H1 (cell line): ENCODE measurements around the gene ANP32D. TPM values are rescaled to one million over a fixed set of nuclear protein-coding genes. Genes with fewer than 3 reads are reported as not detected.

Source experiments
- CTCF ChIA-PET: fragments of 300-600 bp; sonication (Branson Sonifier 250); formaldehyde crosslinking; loops from one replicate; lab custom pipeline; 2021; ENCODE audit not compliant: partially characterized antibody; lab: Charles Lee
- POLR2A ChIA-PET: fragments of 300-600 bp; sonication (Branson Sonifier 250); formaldehyde crosslinking; loops from one replicate; lab custom pipeline; 2021; ENCODE audit warnings: inconsistent platforms; ENCODE audit not compliant: partially characterized antibody; lab: Charles Lee
- DNase-seq, 2 experiments: peaks; one replicate each; pipeline versions ENCODE4 v3.0.0 to v3.0.0-alpha.2; 2010 to 2022; ENCODE audit warnings: low spot score in 2 of 2, low read depth in 1 of 2, mixed read lengths in 1 of 2
- FAIRE-seq: peaks from 2 replicates; lab custom pipeline; 2011; peaks lifted over from hg19 to GRCh38; lab: Jason Lieb, UNC
- H2AFZ ChIP-seq: 2 replicates; pipeline ENCODE4 v1.8.1; 2012; ENCODE audit warnings: low read length, inconsistent platforms
- H2AK5ac ChIP-seq: 2 replicates; pipeline ENCODE4 v1.6.1; 2013; ENCODE audit warnings: low read depth, low read length
- H2BK120ac ChIP-seq: replicated peaks from 2 replicates; pipeline ENCODE3; 2013; ENCODE audit warnings: low read depth, low read length, inconsistent platforms
- H2BK12ac ChIP-seq: 2 replicates; pipeline ENCODE4 v1.6.1; 2013; ENCODE audit warnings: low read depth, low read length
- H2BK15ac ChIP-seq: 2 replicates; pipeline ENCODE4 v1.6.1; 2013; ENCODE audit warnings: low read length
- H2BK20ac ChIP-seq: 2 replicates; pipeline ENCODE4 v1.6.1; 2013; ENCODE audit warnings: low read length
- H2BK5ac ChIP-seq: 2 replicates; pipeline ENCODE4 v1.6.1; 2013; ENCODE audit warnings: low read depth, low read length
- H3K14ac ChIP-seq: 2 replicates; pipeline ENCODE4 v1.6.1; 2013; ENCODE audit warnings: inconsistent platforms; ENCODE audit not compliant: insufficient read length
- H3K18ac ChIP-seq: 2 replicates; pipeline ENCODE4 v1.6.1; 2013; ENCODE audit warnings: low read length; ENCODE audit errors: extremely low read depth
- H3K23ac ChIP-seq: 2 replicates; pipeline ENCODE4 v1.6.1; 2013; ENCODE audit warnings: inconsistent platforms; ENCODE audit not compliant: insufficient read length
- H3K23me2 ChIP-seq: 2 replicates; pipeline ENCODE4 v1.6.1; 2013; ENCODE audit warnings: low read depth, low read length
- H3K27ac ChIP-seq: 2 replicates; pipeline ENCODE4 v1.6.1; 2011; ENCODE audit warnings: low read depth, low read length, inconsistent platforms
- H3K27me3 ChIP-seq, 4 experiments: replicated peaks in 1 of 4; 1 replicate in 1 of 4; 2 replicates in 3 of 4; pipeline versions ENCODE4 v1.6.1 to v1.8.1; 2011 to 2013; ENCODE audit warnings: low read length in 3 of 4, mild to moderate bottlenecking in 3 of 4, inconsistent platforms in 2 of 4, mixed read lengths in 2 of 4, moderate library complexity in 1 of 4; ENCODE audit not compliant: control insufficient read depth in 3 of 4, insufficient read depth in 3 of 4; ENCODE audit errors: extremely low read depth in 1 of 4
- H3K36me3 ChIP-seq, 4 experiments: 2 replicates each; pipeline versions ENCODE4 v1.6.1 to v1.8.1; 2011 to 2013; ENCODE audit warnings: mild to moderate bottlenecking in 4 of 4, low read length in 3 of 4, moderate library complexity in 2 of 4, control low read depth in 1 of 4, inconsistent platforms in 1 of 4; ENCODE audit not compliant: insufficient read depth in 4 of 4, control insufficient read depth in 2 of 4
- H3K4ac ChIP-seq: replicated peaks from 2 replicates; pipeline ENCODE3; 2013; ENCODE audit warnings: low read length, low read depth, mixed read lengths, inconsistent platforms; ENCODE audit not compliant: insufficient read length
- H3K4me1 ChIP-seq, 4 experiments: replicated peaks in 1 of 4; 1 replicate in 1 of 4; 2 replicates in 3 of 4; pipeline versions ENCODE4 v1.6.1 to v1.8.1; 2011 to 2013; ENCODE audit warnings: low read length in 3 of 4, inconsistent platforms in 2 of 4, mixed read lengths in 1 of 4; ENCODE audit not compliant: insufficient read depth in 4 of 4, control insufficient read depth in 3 of 4
- H3K4me2 ChIP-seq, 2 experiments: 2 replicates each; pipeline versions ENCODE4 v1.6.1 to v1.8.1; 2011 to 2013; ENCODE audit warnings: low read depth in 2 of 2, low read length in 2 of 2, control low read depth in 1 of 2, inconsistent platforms in 1 of 2, mild to moderate bottlenecking in 1 of 2; ENCODE audit not compliant: insufficient read depth in 1 of 2
- H3K4me3 ChIP-seq, 4 experiments: fragments of 200-600, 300-600 bp in 1 of 4; sonication (generic), shearing (Covaris generic), sonication (Bioruptor Twin) in 1 of 4; 2 replicates each; pipeline versions ENCODE4 v1.5.1 to v1.8.1; 2011 to 2016; ENCODE audit warnings: low read length in 4 of 4, low read depth in 3 of 4, control low read depth in 2 of 4, inconsistent platforms in 2 of 4, mild to moderate bottlenecking in 2 of 4, mixed read lengths in 1 of 4, moderate library complexity in 1 of 4; ENCODE audit not compliant: insufficient read depth in 2 of 4; ENCODE audit errors: extremely low read depth in 1 of 4
- H3K56ac ChIP-seq: replicated peaks from 2 replicates; pipeline ENCODE3; 2013; ENCODE audit warnings: low read depth, mild to moderate bottlenecking, mixed read lengths, low read length, inconsistent platforms; ENCODE audit not compliant: insufficient read length
- H3K79me1 ChIP-seq: 2 replicates; pipeline ENCODE4 v1.6.1; 2013; ENCODE audit warnings: low read depth, low read length, control low read depth
- H3K79me2 ChIP-seq, 2 experiments: 2 replicates each; pipeline versions ENCODE4 v1.6.1 to v1.8.1; 2012 to 2013; ENCODE audit warnings: low read length in 2 of 2, mild to moderate bottlenecking in 2 of 2, inconsistent platforms in 1 of 2; ENCODE audit not compliant: insufficient read depth in 2 of 2, control insufficient read depth in 1 of 2
- H3K9ac ChIP-seq, 4 experiments: replicated peaks in 1 of 4; 1 replicate in 1 of 4; 2 replicates in 3 of 4; pipeline versions ENCODE4 v1.6.1 to v1.8.1; 2011 to 2013; ENCODE audit warnings: low read depth in 3 of 4, low read length in 3 of 4, control low read depth in 2 of 4, mild to moderate bottlenecking in 2 of 4, moderate library complexity in 2 of 4, inconsistent platforms in 1 of 4; ENCODE audit errors: extremely low read depth in 1 of 4
- H3K9me3 ChIP-seq, 2 experiments: 2 replicates each; pipeline versions ENCODE4 v1.6.1 to v1.8.1; 2012 to 2013; ENCODE audit warnings: mild to moderate bottlenecking in 2 of 2, moderate library complexity in 2 of 2, control low read depth in 1 of 2, inconsistent platforms in 1 of 2, low read depth in 1 of 2, low read length in 1 of 2, mixed read lengths in 1 of 2; ENCODE audit not compliant: insufficient read depth in 2 of 2
- H4K20me1 ChIP-seq, 2 experiments: replicated peaks in 1 of 2; 2 replicates each; pipeline versions ENCODE3 to v1.8.1; 2011 to 2013; ENCODE audit warnings: inconsistent platforms in 2 of 2, low read length in 2 of 2, mild to moderate bottlenecking in 1 of 2; ENCODE audit not compliant: insufficient read depth in 2 of 2, control insufficient read depth in 1 of 2
- H4K5ac ChIP-seq: 2 replicates; pipeline ENCODE4 v1.6.1; 2013; ENCODE audit warnings: low read length, low read depth, mixed read lengths, inconsistent platforms; ENCODE audit not compliant: insufficient read length
- H4K8ac ChIP-seq: 2 replicates; pipeline ENCODE4 v1.8.0; 2013; ENCODE audit warnings: mild to moderate bottlenecking, moderate library complexity, low read length, inconsistent platforms; ENCODE audit not compliant: insufficient read depth; ENCODE audit errors: extremely low read depth
- H4K91ac ChIP-seq: replicated peaks from 2 replicates; pipeline ENCODE3; 2013; ENCODE audit warnings: low read length, mixed read lengths, inconsistent platforms; ENCODE audit not compliant: insufficient read length
- BACH1 ChIP-seq: IDR thresholded peaks from 2 replicates; pipeline ENCODE4 v1.6.1; 2012; ENCODE audit warnings: low read length, improper control_type of control experiment
- CBX8 ChIP-seq: fragments of 300-800, 300-1000 bp; sonication (generic); IDR thresholded peaks from 2 replicates; pipeline ENCODE4 v1.7.1; 2016; ENCODE audit warnings: low read depth, low read length, borderline replicate concordance
- CREB1 ChIP-seq: IDR thresholded peaks from 2 replicates; pipeline ENCODE4 v1.6.1; 2012; ENCODE audit warnings: inconsistent platforms
- CTCF ChIP-seq, 3 experiments: IDR thresholded peaks; 1 replicate in 2 of 3; 2 replicates in 1 of 3; pipeline versions ENCODE4 v1.5.1 to v1.6.1; 2011; ENCODE audit warnings: low read length in 3 of 3, mild to moderate bottlenecking in 3 of 3, inconsistent platforms in 2 of 3, low read depth in 1 of 3, moderate library complexity in 1 of 3; ENCODE audit not compliant: insufficient read depth in 1 of 3; ENCODE audit errors: control extremely low read depth in 1 of 3
- FOSL1 ChIP-seq: IDR thresholded peaks from 2 replicates; pipeline ENCODE4 v1.6.1; 2011; ENCODE audit warnings: mild to moderate bottlenecking, low read depth, low read length, moderate library complexity; ENCODE audit not compliant: insufficient read depth
- GABPA ChIP-seq: IDR thresholded peaks from 2 replicates; pipeline ENCODE4 v1.6.1; 2011; ENCODE audit warnings: mild to moderate bottlenecking, low read length, moderate library complexity, borderline replicate concordance; ENCODE audit not compliant: insufficient read depth
- GTF2F1 ChIP-seq: IDR thresholded peaks from 2 replicates; pipeline ENCODE4 v1.6.1; 2012; ENCODE audit warnings: low read depth, low read length, improper control_type of control experiment, borderline replicate concordance
- JUND ChIP-seq: IDR thresholded peaks from 2 replicates; pipeline ENCODE4 v1.6.1; 2011; ENCODE audit warnings: mild to moderate bottlenecking, improper control_type of control experiment, low read length
- KDM5A ChIP-seq: fragments of 200-600 bp; IDR thresholded peaks from 2 replicates; pipeline ENCODE4 v1.7.1; 2012; ENCODE audit warnings: mild to moderate bottlenecking, low read length, inconsistent platforms, mixed read lengths
- MAX ChIP-seq: IDR thresholded peaks from 2 replicates; pipeline ENCODE4 v1.6.1; 2012; ENCODE audit warnings: inconsistent platforms
- NRF1 ChIP-seq: IDR thresholded peaks from 2 replicates; pipeline ENCODE4 v1.6.1; 2011; ENCODE audit warnings: mild to moderate bottlenecking, low read depth, low read length, improper control_type of control experiment
- POU5F1 ChIP-seq: IDR thresholded peaks from 2 replicates; pipeline ENCODE4 v1.6.1; 2011; ENCODE audit warnings: low read depth, mild to moderate bottlenecking, low read length, moderate library complexity
- YY1 ChIP-seq: IDR thresholded peaks from 2 replicates; pipeline ENCODE4 v1.6.1; 2011; ENCODE audit warnings: low read depth, mild to moderate bottlenecking, low read length
- WGBS, 2 experiments: shearing (Covaris generic) in 1 of 2; methylation state at CpG; one replicate each; pipeline versions ENCODE4 v1.1.6 to v1.1.7; 2013 to 2015; ENCODE audit warnings: low lambda C conversion rate in 2 of 2, mixed read lengths in 2 of 2, inconsistent platforms in 1 of 2, low coverage in 1 of 2, missing lambda C conversion rate in 1 of 2; ENCODE audit not compliant: insufficient replicate concordance in 2 of 2, insufficient coverage in 1 of 2, insufficient read length in 1 of 2; ENCODE audit errors: extremely low coverage in 1 of 2, missing lambda C conversion rate in 1 of 2; 5-methylcytosine and 5-hydroxymethylcytosine counted together
- polyA plus RNA-seq, 7 experiments: library from polyadenylated mRNA; depleted of rRNA in 3 of 7; stranded (reverse) in 5 of 7; unstranded in 2 of 7; fragments of >200 nt in 5 of 7; fragments of 200-250 nt in 2 of 7; gene quantifications; 1 replicate in 5 of 7; 2 replicates in 1 of 7; 4 replicates in 1 of 7; pipeline versions ENCODE4 v1.2.1 to v1.2.3, GENCODE V29; 2011 to 2013; ENCODE audit warnings: missing spikeins in 2 of 7, mixed read lengths in 2 of 7
- total RNA-seq: library from RNA; stranded (reverse); fragmentation: NEBNext Ultra II Directional; extraction: Animal tissue kit (Norgen Biotek cat#: 25700); gene quantifications from 2 replicates; pipeline ENCODE4 v1.2.1, GENCODE V29; 2021

The ANP32D gene
- total and polyA plus RNA-seq, 2 of the 8 experiments (the other 6 are each of a cell fraction or from before 2014, with no cell fraction given): not detected

- Histone ChIP-seq H2BK120ac (no peak overlapping the region), H2BK5ac (no peak overlapping the region), H3K27ac (no peak overlapping the region), H3K9ac (no peak overlapping the region), H3K23ac (no peak overlapping the region), H3K4me1 (no peaks in the 10 kb centered on the region; a peak in 1 of 7 replicates), H3K56ac (no peak overlapping the region), H3K4ac (no peak overlapping the region), H3K18ac (no peak overlapping the region), H4K5ac (no peak overlapping the region), H4K91ac (no peak overlapping the region), H3K4me2 (no peak overlapping the region), H2AK5ac (no peak overlapping the region), H4K8ac (no peak overlapping the region), H3K27me3 (no peaks in the 10 kb centered on the region), H3K79me1 (no peaks in the 10 kb centered on the region), H3K36me3 (no peaks in the 10 kb centered on the region), H3K79me2 (no peaks in the 10 kb centered on the region), H3K14ac (no peak overlapping the region), H2BK20ac (no peak overlapping the region), H3K9me3 (peaks cover 0 to 4% of the 10 kb centered on the region in 2 experiments; a peak in 2 of 4 replicates), H4K20me1 (no peaks in the 10 kb centered on the region), H2BK15ac (no peak overlapping the region), H3K23me2 (no peaks in the 10 kb centered on the region), H2AFZ (no peak overlapping the region), H3K4me3 (no peak overlapping the region), H2BK12ac (no peak overlapping the region)
- 95% methylated on average over 1 of the region's 1 CpG; no CpG with 5 or more reads in 1 of the 2 experiments for WGBS, 2 experiments
- DNase-seq: no peak
- FAIRE-seq: no peak
- ChIA-PET POLR2A (no interaction called here), CTCF (no interaction called here)
- TF ChIP-seq YY1 (no peak), NRF1 (no peak), CREB1 (no peak), KDM5A (no peak), BACH1 (no peak), JUND (no peak), POU5F1 (no peak), GTF2F1 (no peak), MAX (no peak), GABPA (no peak), FOSL1 (no peak), CBX8 (no peak), CTCF (IDR thresholded peaks at IDR 0.05; ENCODE audit: control extremely low read depth in 1 of 3, insufficient read depth in 1 of 3, low read depth in 1 of 3, low read length in 3 of 3) (no peak)
Measured at GRCh38 chr12:48447755-48448154, 24.6 kb upstream of the ANP32D start.
